Measurements from ENCODE around the gene PRDM16. TPM values are rescaled to one million over a fixed set of nuclear protein-coding genes. Genes with fewer than 3 reads are reported as not detected.

PRDM16 gene
- total RNA-seq, 4 donors from 2014 or later: 0.19 to 1.6 (median 0.36) TPM

DNA sequence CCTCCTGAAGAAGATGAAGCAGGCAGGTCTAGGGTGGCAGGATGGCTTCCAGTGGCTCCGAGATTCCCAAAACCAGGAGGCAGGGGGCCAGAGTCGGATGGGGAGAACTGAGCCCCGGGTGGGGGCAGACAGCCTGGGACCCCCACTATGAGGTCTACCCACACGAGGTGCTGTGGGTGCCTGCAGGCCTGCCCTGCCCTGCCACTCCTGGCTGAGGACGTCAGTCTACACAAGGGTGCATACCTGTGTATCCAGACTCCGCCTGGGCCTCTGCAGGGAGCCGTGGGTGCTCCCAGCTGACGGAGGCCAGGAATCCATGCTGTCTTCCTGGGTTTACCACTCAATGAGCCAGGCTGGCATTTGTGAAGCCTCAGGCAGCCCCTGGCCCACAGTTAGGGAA lies 80.3 kb downstream of the PRDM16 start:
- WGBS: 60% methylated on average over 4 of the region's 8 CpGs
- Histone ChIP-seq H3K27ac (no peak overlapping the region), H3K27me3 (peaks cover 57% of the 10 kb centered on the region), H3K36me3 (no peaks in the 10 kb centered on the region), H3K9me3 (no peaks in the 10 kb centered on the region), H3K4me3 (no peak overlapping the region), H3K4me1 (no peaks in the 10 kb centered on the region)
- TF ChIP-seq EP300 (IDR thresholded peaks at IDR 0.05): no peak
- TF ChIP-seq, protein P1, sequence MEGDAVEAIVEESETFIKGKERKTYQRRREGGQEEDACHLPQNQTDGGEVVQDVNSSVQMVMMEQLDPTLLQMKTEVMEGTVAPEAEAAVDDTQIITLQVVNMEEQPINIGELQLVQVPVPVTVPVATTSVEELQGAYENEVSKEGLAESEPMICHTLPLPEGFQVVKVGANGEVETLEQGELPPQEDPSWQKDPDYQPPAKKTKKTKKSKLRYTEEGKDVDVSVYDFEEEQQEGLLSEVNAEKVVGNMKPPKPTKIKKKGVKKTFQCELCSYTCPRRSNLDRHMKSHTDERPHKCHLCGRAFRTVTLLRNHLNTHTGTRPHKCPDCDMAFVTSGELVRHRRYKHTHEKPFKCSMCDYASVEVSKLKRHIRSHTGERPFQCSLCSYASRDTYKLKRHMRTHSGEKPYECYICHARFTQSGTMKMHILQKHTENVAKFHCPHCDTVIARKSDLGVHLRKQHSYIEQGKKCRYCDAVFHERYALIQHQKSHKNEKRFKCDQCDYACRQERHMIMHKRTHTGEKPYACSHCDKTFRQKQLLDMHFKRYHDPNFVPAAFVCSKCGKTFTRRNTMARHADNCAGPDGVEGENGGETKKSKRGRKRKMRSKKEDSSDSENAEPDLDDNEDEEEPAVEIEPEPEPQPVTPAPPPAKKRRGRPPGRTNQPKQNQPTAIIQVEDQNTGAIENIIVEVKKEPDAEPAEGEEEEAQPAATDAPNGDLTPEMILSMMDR (IDR thresholded peaks at IDR 0.05): no peak
- TF ChIP-seq POLR2AphosphoS5 (IDR thresholded peaks at IDR 0.05): no peak
- TF ChIP-seq POLR2A (IDR thresholded peaks at IDR 0.05): no peak
- DNase-seq (ENCODE audit: low spot score in 2 of 2): no peak

DNA sequence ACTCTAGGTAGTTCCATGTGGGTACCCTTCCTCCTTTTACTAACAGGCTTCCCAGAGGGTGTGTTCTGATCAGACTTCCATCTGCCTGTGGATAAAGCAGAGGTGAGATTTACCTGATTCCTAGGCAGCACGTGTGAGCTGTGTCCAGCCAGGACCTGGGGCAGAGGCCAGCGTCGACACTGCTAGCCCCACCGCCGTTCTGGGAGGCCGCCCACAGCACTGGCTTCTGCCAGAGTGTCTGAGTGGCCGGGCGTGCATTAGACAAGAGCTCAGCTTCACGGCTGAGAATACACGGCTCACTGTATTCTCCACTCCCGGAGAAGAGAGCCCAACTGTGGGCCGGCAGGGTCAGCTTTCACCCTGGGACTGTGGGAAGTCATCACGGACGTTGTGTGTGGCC lies 82.5 kb downstream of the PRDM16 start:
- Histone ChIP-seq H3K36me3 (no peaks in the 10 kb centered on the region), H3K4me3 (no peak overlapping the region), H3K27me3 (peaks cover 59% of the 10 kb centered on the region), H3K27ac (no peak overlapping the region), H3K9me3 (no peaks in the 10 kb centered on the region), H3K4me1 (no peaks in the 10 kb centered on the region)
- WGBS: no CpG with 5 or more reads among the region's 14 CpGs
- DNase-seq (ENCODE audit: low spot score in 2 of 2): no peak
- TF ChIP-seq, protein P1 (IDR thresholded peaks at IDR 0.05): no peak
- TF ChIP-seq POLR2A (IDR thresholded peaks at IDR 0.05) (no peak), POLR2AphosphoS5 (IDR thresholded peaks at IDR 0.05) (no peak), EP300 (IDR thresholded peaks at IDR 0.05) (no peak)

DNA sequence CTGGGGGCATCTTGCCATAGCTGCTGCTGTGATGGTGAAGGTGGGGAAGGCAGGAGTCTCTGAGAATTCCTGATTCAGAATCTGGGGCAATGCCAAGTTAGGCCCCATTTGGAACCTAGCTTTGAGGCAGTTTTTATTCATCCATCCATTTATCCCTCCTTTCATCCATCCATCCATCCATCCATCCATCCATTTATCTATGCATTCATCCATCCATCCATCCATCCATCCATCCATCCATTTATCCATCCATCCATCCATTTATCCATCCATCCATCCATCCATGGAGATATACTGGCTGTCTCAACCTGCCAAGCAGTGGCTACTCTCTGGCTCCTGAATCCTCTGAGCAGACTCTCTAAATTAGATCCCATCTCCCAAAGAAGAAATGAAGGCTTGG lies 83.1 kb downstream of the PRDM16 start:
- no peak for TF ChIP-seq EP300 (IDR thresholded peaks at IDR 0.05)
- no peak for TF ChIP-seq POLR2A (IDR thresholded peaks at IDR 0.05)
- TF ChIP-seq POLR2AphosphoS5 (IDR thresholded peaks at IDR 0.05): no peak
- TF ChIP-seq, protein P1 (IDR thresholded peaks at IDR 0.05): no peak
- peaks cover 66% of the 10 kb centered on the region for H3K27me3 ChIP-seq
- H3K9me3 ChIP-seq: no peaks in the 10 kb centered on the region
- no peak overlapping the region for H3K27ac ChIP-seq
- H3K4me1 ChIP-seq: no peaks in the 10 kb centered on the region
- DNase-seq (ENCODE audit: low spot score in 2 of 2): no peak
- H3K4me3 ChIP-seq: no peak overlapping the region
- H3K36me3 ChIP-seq: no peaks in the 10 kb centered on the region

DNA sequence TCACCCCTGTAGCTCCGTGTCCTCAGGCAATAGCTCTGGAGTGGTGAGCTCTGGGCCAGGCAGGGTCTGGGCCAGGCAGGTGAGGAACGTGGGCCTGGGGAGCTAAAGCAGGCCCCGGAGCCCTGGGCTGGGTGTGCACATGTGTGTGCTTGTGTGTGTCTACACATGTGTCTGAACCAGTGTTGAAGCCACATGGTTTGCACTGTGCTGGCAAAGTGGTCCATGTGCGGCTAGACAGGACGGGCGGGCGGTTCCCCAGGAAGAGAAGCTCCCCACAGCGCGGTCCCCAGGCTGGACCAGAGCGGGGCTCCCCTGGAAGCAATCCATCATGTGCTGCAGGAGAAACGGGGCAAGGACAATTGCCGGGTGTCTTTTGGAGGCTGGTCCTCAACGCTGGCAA lies 84.2 kb downstream of the PRDM16 start:
- DNase-seq (ENCODE audit: low spot score in 2 of 2): no peak
- WGBS: 73% methylated on average over 11 of the region's 13 CpGs
- no peaks in the 10 kb centered on the region for H3K36me3 ChIP-seq
- H3K4me3 ChIP-seq: no peak overlapping the region
- H3K27me3 ChIP-seq: peaks cover 67% of the 10 kb centered on the region
- H3K4me1 ChIP-seq: no peaks in the 10 kb centered on the region
- no peaks in the 10 kb centered on the region for H3K9me3 ChIP-seq
- no peak for TF ChIP-seq POLR2AphosphoS5 (IDR thresholded peaks at IDR 0.05)
- TF ChIP-seq EP300 (IDR thresholded peaks at IDR 0.05): no peak
- TF ChIP-seq, protein P1 (IDR thresholded peaks at IDR 0.05): no peak
- no peak for TF ChIP-seq POLR2A (IDR thresholded peaks at IDR 0.05)
- no peak overlapping the region for H3K27ac ChIP-seq

DNA sequence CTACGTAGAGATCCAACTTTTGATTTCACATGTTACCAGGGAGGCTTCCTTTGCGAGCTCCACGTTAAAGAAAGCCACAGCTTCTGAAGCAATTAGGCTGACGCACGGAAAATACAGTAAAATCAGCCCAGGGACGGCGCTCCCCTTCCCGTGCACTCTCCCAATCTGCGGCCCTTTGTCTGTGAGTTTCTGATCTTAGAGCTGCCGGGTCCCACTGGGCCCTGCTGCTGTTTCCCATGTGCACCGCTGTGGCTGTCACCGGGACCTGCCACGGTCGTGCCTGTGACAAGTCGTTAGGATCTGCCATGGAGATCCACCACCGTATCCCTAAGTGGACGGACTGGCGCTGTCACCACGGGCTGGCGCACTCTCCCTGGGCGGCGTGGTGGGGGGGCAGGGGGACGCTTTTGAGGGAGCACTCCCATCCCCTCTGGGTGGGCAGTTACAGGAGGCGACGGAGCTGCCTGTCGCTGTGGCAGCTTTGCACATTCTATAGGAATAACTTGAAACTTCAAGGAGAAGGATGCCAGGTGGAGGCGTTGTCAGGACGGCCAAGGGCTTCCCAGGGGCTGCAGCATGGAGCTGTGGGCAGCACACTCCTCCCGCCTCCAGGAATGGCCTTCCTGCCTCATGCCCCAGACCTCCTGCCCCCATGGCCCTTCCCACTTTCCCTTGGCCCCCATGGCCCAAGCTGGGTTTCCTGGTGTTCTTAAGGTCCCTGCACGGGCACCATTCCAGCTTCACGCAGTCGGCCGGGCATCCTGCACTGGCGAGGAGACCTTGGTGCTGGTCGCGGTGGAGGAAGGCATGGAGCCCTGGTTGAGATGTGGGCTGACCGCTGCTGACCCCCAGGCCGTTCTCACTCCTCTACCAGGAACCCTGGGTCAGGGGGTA lies 85.1 kb downstream of the PRDM16 start:
- Histone ChIP-seq H3K9me3 (no peaks in the 10 kb centered on the region), H3K27me3 (peaks cover 64% of the 10 kb centered on the region), H3K4me3 (no peak overlapping the region), H3K4me1 (no peaks in the 10 kb centered on the region), H3K27ac (no peak overlapping the region), H3K36me3 (no peaks in the 10 kb centered on the region)
- no peak for DNase-seq (ENCODE audit: low spot score in 2 of 2)
- TF ChIP-seq, protein P1 (IDR thresholded peaks at IDR 0.05): no peak
- TF ChIP-seq EP300 (IDR thresholded peaks at IDR 0.05) (no peak), POLR2A (IDR thresholded peaks at IDR 0.05) (no peak), POLR2AphosphoS5 (IDR thresholded peaks at IDR 0.05) (no peak)
- WGBS: 76% methylated on average over 23 of the region's 38 CpGs
